Muscle layer of colon (tissue), 2 donors: ENCODE data around the gene TRRAP.

Experiments
- H3K27ac ChIP-seq: one replicate; pipeline ENCODE4 v1.7.0; 2013; ENCODE audit warnings: low read depth, mild to moderate bottlenecking, low read length, moderate library complexity
- H3K27me3 ChIP-seq, 2 donors: one replicate each; pipeline ENCODE4 v1.7.0; 2013; ENCODE audit warnings: low read length in 2 of 2, mild to moderate bottlenecking in 2 of 2; ENCODE audit not compliant: insufficient read depth in 2 of 2, control insufficient read depth in 1 of 2
- H3K36me3 ChIP-seq: one replicate; pipeline ENCODE4 v1.7.0; 2013; ENCODE audit warnings: mild to moderate bottlenecking, low read length; ENCODE audit not compliant: insufficient read depth
- H3K4me1 ChIP-seq: one replicate; pipeline ENCODE4 v1.7.0; 2013; ENCODE audit warnings: mild to moderate bottlenecking, low read length; ENCODE audit not compliant: insufficient read depth
- H3K4me3 ChIP-seq, 2 donors: one replicate each; pipeline ENCODE4 v1.7.0; 2013; ENCODE audit warnings: low read length in 2 of 2, low read depth in 1 of 2, mild to moderate bottlenecking in 1 of 2, moderate library complexity in 1 of 2
- H3K9ac ChIP-seq: one replicate; pipeline ENCODE4 v1.7.0; 2013; ENCODE audit warnings: low read length
- H3K9me3 ChIP-seq: one replicate; pipeline ENCODE4 v1.7.0; 2013; ENCODE audit warnings: mild to moderate bottlenecking, low read length
- donor health status: abdominal sarcoma.
- donor health status: Adenocarcinoma of cecum.

Gene TRRAP

GRCh38 chr7:99001482-99002147 is 123.3 kb downstream of the TRRAP start:
- Histone ChIP-seq H3K36me3 (peaks cover 49% of the 10 kb centered on the region), H3K4me1 (no peaks in the 10 kb centered on the region), H3K9me3 (no peaks in the 10 kb centered on the region), H3K27ac (no peak overlapping the region), H3K27me3 (no peaks in the 10 kb centered on the region), H3K9ac (no peak overlapping the region), H3K4me3 (no peak overlapping the region)

GRCh38 chr7:99002148-99002826 is 124.0 kb downstream of the TRRAP start:
- no peak overlapping the region for H3K27ac ChIP-seq
- H3K27me3 ChIP-seq, result no peaks in the 10 kb centered on the region
- H3K36me3 ChIP-seq, result peaks cover 54% of the 10 kb centered on the region
- H3K9me3 ChIP-seq, result no peaks in the 10 kb centered on the region
- H3K9ac ChIP-seq, result no peak overlapping the region
- H3K4me1 ChIP-seq, result no peaks in the 10 kb centered on the region
- H3K4me3 ChIP-seq, result no peak overlapping the region

- peaks cover 55% of the 10 kb centered on the region for H3K36me3 ChIP-seq
- no peak overlapping the region for H3K4me3 ChIP-seq
- H3K27me3 ChIP-seq, result no peaks in the 10 kb centered on the region
- H3K9ac ChIP-seq, result no peak overlapping the region
- H3K4me1 ChIP-seq, result no peaks in the 10 kb centered on the region
- H3K9me3 ChIP-seq, result no peaks in the 10 kb centered on the region
- H3K27ac ChIP-seq, result no peak overlapping the region
These were observed 124.5 kb downstream of the TRRAP start for GRCh38 chr7:99002827-99003212.

GRCh38 chr7:99003419-99003818 is 125.1 kb downstream of the TRRAP start:
- H3K4me1 ChIP-seq, result no peaks in the 10 kb centered on the region
- no peaks in the 10 kb centered on the region for H3K9me3 ChIP-seq
- no peaks in the 10 kb centered on the region for H3K27me3 ChIP-seq
- H3K9ac ChIP-seq, result no peak overlapping the region
- H3K36me3 ChIP-seq, result peaks cover 59% of the 10 kb centered on the region
- H3K4me3 ChIP-seq, result no peak overlapping the region
- no peak overlapping the region for H3K27ac ChIP-seq

- no peak overlapping the region for H3K4me3 ChIP-seq
- no peaks in the 10 kb centered on the region for H3K9me3 ChIP-seq
- H3K36me3 ChIP-seq, result peaks cover 61% of the 10 kb centered on the region
- no peaks in the 10 kb centered on the region for H3K27me3 ChIP-seq
- H3K4me1 ChIP-seq, result no peaks in the 10 kb centered on the region
- H3K27ac ChIP-seq, result no peak overlapping the region
- no peak overlapping the region for H3K9ac ChIP-seq
These were observed 125.9 kb downstream of the TRRAP start for GRCh38 chr7:99004216-99004615.

GRCh38 chr7:99004781-99005500 is 126.6 kb downstream of the TRRAP start:
- no peak overlapping the region for H3K27ac ChIP-seq
- no peak overlapping the region for H3K4me3 ChIP-seq
- H3K36me3 ChIP-seq, result peaks cover 63% of the 10 kb centered on the region
- no peaks in the 10 kb centered on the region for H3K4me1 ChIP-seq
- H3K27me3 ChIP-seq, result no peaks in the 10 kb centered on the region
- no peaks in the 10 kb centered on the region for H3K9me3 ChIP-seq
- H3K9ac ChIP-seq, result no peak overlapping the region

GRCh38 chr7:99005776-99006175 is 127.4 kb downstream of the TRRAP start:
- Histone ChIP-seq H3K9ac (no peak overlapping the region), H3K9me3 (no peaks in the 10 kb centered on the region), H3K27ac (no peak overlapping the region), H3K4me3 (no peak overlapping the region), H3K27me3 (no peaks in the 10 kb centered on the region), H3K36me3 (peaks cover 61% of the 10 kb centered on the region), H3K4me1 (no peaks in the 10 kb centered on the region)

GRCh38 chr7:99006739-99007424 is 128.6 kb downstream of the TRRAP start:
- Histone ChIP-seq H3K36me3 (peaks cover 69% of the 10 kb centered on the region), H3K9me3 (no peaks in the 10 kb centered on the region), H3K9ac (no peak overlapping the region), H3K27ac (no peak overlapping the region), H3K27me3 (no peaks in the 10 kb centered on the region), H3K4me3 (no peak overlapping the region), H3K4me1 (no peaks in the 10 kb centered on the region)

- no peak overlapping the region for H3K4me3 ChIP-seq
- peaks cover 74% of the 10 kb centered on the region for H3K36me3 ChIP-seq
- no peaks in the 10 kb centered on the region for H3K27me3 ChIP-seq
- H3K9me3 ChIP-seq, result no peaks in the 10 kb centered on the region
- H3K9ac ChIP-seq, result no peak overlapping the region
- no peaks in the 10 kb centered on the region for H3K4me1 ChIP-seq
- no peak overlapping the region for H3K27ac ChIP-seq
These were observed 129.9 kb downstream of the TRRAP start for GRCh38 chr7:99008181-99008631.

GRCh38 chr7:99008921-99009530 is 130.7 kb downstream of the TRRAP start:
- Histone ChIP-seq H3K36me3 (peaks cover 82% of the 10 kb centered on the region), H3K4me3 (no peak overlapping the region), H3K4me1 (no peaks in the 10 kb centered on the region), H3K9me3 (no peaks in the 10 kb centered on the region), H3K27ac (no peak overlapping the region), H3K9ac (no peak overlapping the region), H3K27me3 (no peaks in the 10 kb centered on the region)

- Histone ChIP-seq H3K4me3 (no peak overlapping the region), H3K4me1 (no peaks in the 10 kb centered on the region), H3K9me3 (no peaks in the 10 kb centered on the region), H3K27me3 (no peaks in the 10 kb centered on the region), H3K27ac (no peak overlapping the region), H3K9ac (no peak overlapping the region), H3K36me3 (peaks cover 83% of the 10 kb centered on the region)
These were observed 131.9 kb downstream of the TRRAP start for GRCh38 chr7:99010281-99010680.
